GM19023 (cell line): Measurements from ENCODE around the gene SLC39A3.

Experiments
- ATAC-seq: cut with Tn5 transposase; IDR thresholded peaks from one replicate; pipeline ENCODE4 v1.9.1; 2021; ENCODE audit warnings: mild to moderate bottlenecking, moderate library complexity; ENCODE audit not compliant: unreplicated experiment

SLC39A3 gene

GRCh38 chr19:2768365-2769132 is 28.7 kb upstream of the SLC39A3 start:
- ATAC-seq, result no peak

DNA sequence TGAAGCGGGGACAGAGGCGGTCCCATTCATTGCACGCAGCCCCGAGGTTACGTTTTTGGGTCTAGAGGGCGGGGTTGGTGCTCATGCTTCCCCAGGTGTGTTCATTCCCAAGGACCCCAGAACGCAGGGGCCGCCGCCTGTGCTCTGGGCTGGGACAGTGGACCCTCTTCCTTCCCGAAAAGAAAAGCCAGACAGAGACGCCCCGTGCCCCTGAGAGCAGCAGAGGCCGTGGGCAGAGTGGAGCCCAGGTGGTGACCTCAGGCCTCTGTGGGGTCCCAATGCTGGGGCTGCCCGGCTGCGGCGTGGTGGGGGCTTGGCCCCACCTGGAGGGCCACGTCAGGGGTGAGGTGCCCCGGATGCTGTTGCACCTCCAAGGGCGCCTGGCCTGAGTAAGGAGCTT is 27.9 kb upstream of the SLC39A3 start:
- ATAC-seq, result no peak

DNA sequence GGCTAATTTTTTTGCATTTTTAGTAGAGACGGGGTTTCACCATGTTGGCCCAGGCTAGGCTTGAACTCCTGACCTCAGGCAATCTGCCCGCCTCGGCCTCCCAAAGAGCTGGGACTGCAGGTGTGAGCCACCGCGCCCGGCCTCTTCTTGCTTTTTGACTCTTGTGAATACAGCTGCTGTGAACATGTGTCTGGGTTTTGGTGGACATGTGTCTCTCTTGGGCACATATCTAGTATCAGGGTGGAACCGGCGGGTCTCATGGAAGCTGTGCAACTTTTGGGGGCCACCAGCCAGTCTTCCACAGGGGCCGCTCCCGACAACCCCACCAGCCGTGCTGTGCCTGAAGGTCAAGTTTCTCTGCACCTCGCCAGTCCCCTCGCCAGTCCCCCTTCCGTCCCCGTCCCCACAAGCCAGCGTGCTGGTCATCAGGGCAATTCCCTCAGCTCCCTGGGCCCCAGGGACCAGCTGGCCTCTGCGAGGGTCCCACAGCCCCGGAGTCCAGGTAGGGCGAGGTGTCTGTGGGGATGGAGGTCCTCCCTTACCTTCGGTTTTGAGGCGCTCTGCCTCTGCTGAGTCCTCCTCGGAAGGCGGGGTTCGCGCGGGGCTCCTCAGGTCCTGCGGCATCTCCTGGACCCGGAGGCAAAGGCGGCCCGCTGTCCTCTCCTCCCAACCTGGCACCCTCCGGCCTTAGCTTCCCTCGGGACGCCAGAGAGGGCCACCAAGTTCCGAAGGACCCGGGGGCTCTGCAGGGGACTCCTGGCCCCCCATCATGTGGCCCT is 27.0 kb upstream of the SLC39A3 start:
- no peak for ATAC-seq

DNA sequence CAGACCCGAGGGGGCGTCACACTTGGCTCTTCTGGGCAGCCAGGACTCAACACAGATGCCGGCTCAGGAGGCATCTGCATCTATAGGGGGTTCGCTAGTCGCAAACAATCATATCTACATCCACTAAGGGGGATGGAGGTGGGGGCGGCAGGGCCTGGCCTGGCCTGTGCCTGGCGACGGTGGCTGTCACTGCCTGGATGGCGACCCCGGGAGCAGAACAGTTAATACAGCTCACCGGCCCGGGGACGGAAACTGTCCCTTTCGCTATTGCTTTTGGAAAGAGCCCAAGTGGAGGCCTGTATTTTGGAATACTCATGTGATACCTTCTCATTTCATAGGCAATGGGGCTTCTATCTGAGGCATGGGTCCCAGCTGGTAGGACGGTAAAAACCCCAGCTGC is 25.6 kb upstream of the SLC39A3 start:
- no peak for ATAC-seq

DNA sequence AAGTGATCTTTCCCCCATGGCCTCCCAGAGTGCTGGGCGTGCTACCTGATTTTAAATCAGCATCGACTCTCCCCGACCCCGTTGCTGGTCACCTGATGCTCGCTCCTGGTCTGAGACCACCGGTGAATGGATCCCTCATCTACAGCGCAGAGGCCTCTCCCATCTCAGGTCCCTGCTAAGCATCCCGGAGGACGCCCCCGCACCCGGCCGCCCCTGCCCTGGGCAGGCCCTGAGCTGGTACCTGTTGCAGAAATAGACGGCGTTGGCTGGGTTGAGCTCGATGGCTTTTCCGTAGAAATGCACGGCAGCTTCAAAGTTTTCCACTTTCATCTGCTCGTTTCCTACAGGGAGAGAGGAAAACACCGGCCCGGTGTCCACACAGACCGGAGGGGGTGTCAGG is 25.1 kb upstream of the SLC39A3 start:
- ATAC-seq, result no peak

- ATAC-seq, result no peak
Observed at GRCh38 chr19:2763687-2764086, 23.9 kb upstream of the SLC39A3 start.

- no peak for ATAC-seq
Observed at GRCh38 chr19:2762783-2763496, 23.1 kb upstream of the SLC39A3 start.

DNA sequence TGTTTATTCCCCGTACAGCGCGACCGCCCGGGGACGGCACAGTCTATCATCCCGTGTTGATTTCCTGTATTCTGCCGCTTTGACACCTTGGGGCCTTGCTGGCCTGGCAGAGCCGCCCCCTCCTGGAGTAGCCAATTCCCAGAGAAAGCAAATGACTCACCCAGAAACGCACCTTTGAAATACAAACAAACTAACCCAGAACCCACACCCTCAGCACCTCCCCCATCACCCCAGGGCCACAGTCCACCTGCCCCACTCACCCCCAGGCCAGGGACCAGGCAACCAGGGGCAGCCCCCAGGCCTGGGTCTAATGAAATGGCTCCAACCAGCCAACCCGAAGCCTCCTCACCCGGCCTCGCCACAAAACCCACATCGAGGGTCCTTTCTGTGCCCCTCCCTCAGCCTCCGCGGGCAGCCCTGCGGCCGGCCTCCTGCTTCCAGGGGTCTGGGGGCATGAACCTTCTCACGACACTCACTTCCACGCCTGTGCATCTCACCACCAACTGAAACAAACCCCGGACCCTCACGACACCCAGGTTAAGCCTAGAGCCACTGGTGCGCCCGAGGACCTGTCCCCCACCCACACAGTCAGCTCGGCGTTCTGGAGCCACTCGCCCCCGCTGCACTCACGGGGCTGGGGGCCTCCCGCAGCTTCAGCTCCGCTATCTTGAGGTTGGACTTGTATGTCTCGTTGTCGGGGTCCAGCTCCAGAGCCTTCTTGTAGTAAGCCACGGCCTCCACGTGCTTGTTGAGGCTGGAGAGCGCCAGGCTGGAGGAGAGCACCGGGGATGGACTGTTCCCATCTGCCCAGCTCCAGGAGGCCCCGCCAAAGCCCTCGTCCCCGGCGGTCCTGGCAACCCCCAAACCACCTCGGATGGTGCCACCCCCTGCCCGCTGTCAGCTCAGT is 22.3 kb upstream of the SLC39A3 start:
- no peak for ATAC-seq

DNA sequence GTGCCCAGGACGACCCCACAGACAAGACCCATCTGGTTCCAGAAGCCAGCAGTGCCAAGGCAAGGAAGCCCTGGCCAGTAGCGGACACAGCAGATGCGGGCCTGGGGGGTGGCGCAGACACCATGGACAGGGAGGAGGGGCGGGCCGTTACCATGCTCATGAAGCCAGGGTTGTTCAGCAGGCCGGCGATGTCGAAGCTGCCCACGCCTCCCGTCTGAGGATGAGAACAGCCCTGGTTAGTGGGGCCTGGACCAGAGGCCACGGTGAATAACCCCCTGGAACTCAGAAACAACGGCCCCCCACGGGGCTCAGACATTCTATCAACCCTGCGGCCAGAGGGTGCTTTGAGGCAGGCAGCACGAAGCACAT is 21.5 kb upstream of the SLC39A3 start:
- no peak for ATAC-seq

GRCh38 chr19:2759965-2760364 is 20.1 kb upstream of the SLC39A3 start:
- no peak for ATAC-seq

DNA sequence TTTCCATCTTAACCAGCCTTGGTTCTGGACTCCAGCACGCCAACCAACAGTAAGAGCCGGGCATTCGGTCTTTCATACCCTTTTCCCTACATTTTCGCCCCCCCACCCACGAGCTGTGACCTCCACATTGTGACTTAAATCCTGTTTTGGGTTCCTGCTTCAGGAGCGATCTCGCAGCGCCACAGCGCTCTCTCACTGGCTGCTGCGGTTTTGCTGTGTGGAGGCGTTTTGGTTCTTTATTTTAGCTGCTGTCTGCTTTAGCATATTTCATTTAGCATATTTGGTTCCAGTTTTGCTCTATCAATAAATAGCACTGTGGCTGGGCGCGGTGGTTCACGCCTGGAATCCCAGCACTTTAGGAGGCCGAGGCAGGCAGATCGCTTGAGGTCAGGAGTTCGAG is 19.5 kb upstream of the SLC39A3 start:
- ATAC-seq, result no peak

GRCh38 chr19:2758601-2759313 is 18.9 kb upstream of the SLC39A3 start:
- ATAC-seq, result no peak

- no peak for ATAC-seq
Observed at GRCh38 chr19:2756921-2757881, 17.4 kb upstream of the SLC39A3 start.

- no peak for ATAC-seq
Observed at GRCh38 chr19:2756477-2756876, 16.7 kb upstream of the SLC39A3 start.

DNA sequence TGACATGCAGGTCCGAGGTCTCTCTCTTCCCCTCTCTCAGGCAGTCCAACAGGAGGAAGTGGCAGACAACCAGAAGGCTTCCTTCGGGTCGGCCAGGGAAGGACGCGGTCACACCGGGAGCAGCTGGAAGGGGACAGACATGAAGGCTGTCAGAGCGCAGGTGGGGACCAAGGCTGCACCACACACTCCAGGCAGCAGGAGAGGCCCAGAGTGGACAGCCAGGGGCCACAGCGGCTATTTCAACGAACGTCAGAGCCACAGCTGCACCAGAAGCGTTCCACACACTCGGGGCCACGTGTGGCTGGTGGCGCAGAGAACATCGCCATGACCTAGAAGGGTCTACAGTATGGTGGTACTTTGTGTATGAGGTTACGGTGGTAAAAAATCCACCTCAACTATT is 16.0 kb upstream of the SLC39A3 start:
- ATAC-seq, result no peak

- no peak for ATAC-seq
Observed at GRCh38 chr19:2755448-2755705, 15.6 kb upstream of the SLC39A3 start.

- ATAC-seq, result no peak
Observed at GRCh38 chr19:2754659-2755447, 15.0 kb upstream of the SLC39A3 start.

GRCh38 chr19:2751438-2751830 is 11.6 kb upstream of the SLC39A3 start:
- ATAC-seq, result no peak
